MM.1S (cell line): Measurements from ENCODE around the gene DYNC2H1.

ENCODE experiments used
- DNase-seq: peaks from one replicate; pipeline ENCODE4 v3.0.0-alpha.2; 2015
- H2AFZ ChIP-seq: fragments of 300-600 bp; sonication (generic); 2 replicates; pipeline ENCODE4 v1.6.0; 2016; ENCODE audit warnings: antibody characterized with exemption, low read length
- H3F3A ChIP-seq: fragments of 300-600 bp; sonication (generic); 2 replicates; pipeline ENCODE4 v1.6.1; 2016; ENCODE audit warnings: mild to moderate bottlenecking, antibody characterized with exemption, low read length, moderate library complexity, mixed read lengths; ENCODE audit not compliant: insufficient read depth
- H3K27ac ChIP-seq: fragments of 300-600 bp; sonication (generic); 2 replicates; pipeline ENCODE4 v1.5.1; 2016; ENCODE audit warnings: mild to moderate bottlenecking, low read length
- H3K27me3 ChIP-seq: fragments of 300-600 bp; sonication (generic); replicated peaks from 2 replicates; pipeline ENCODE4 v1.6.0; 2016; ENCODE audit warnings: low read length; ENCODE audit not compliant: insufficient read depth
- H3K36me3 ChIP-seq: fragments of 300-600 bp; sonication (generic); replicated peaks from 2 replicates; pipeline ENCODE4 v1.6.1; 2016; ENCODE audit warnings: mild to moderate bottlenecking, low read length, mixed read lengths; ENCODE audit not compliant: insufficient read depth
- H3K4me1 ChIP-seq: fragments of 300-600 bp; sonication (generic); 2 replicates; pipeline ENCODE4 v1.6.1; 2016; ENCODE audit warnings: low read length, mixed read lengths
- H3K4me2 ChIP-seq: fragments of 300-600 bp; sonication (generic); 2 replicates; pipeline ENCODE4 v1.6.0; 2016; ENCODE audit warnings: low read depth, low read length
- H3K4me3 ChIP-seq: fragments of 300-600 bp; sonication (generic); 2 replicates; pipeline ENCODE4 v1.5.1; 2016; ENCODE audit warnings: low read length, mixed read lengths
- H3K79me2 ChIP-seq: fragments of 300-600 bp; sonication (generic); 2 replicates; pipeline ENCODE4 v1.6.1; 2016; ENCODE audit warnings: mixed run types, low read length, mixed read lengths
- H3K9ac ChIP-seq: fragments of 300-600 bp; sonication (generic); 2 replicates; pipeline ENCODE4 v1.6.1; 2016; ENCODE audit warnings: low read length, mixed read lengths
- H3K9me2 ChIP-seq: fragments of 300-600 bp; sonication (generic); replicated peaks from 2 replicates; pipeline ENCODE4 v1.6.1; 2016; ENCODE audit warnings: mild to moderate bottlenecking, low read length, mixed read lengths; ENCODE audit not compliant: insufficient read depth
- H3K9me3 ChIP-seq: fragments of 300-600 bp; sonication (generic); replicated peaks from 2 replicates; pipeline ENCODE4 v1.6.1; 2016; ENCODE audit warnings: mild to moderate bottlenecking, low read length, mixed read lengths; ENCODE audit not compliant: insufficient read depth
- H4K20me1 ChIP-seq: fragments of 300-600 bp; sonication (generic); 2 replicates; pipeline ENCODE4 v1.6.1; 2016; ENCODE audit warnings: mild to moderate bottlenecking, low read length, moderate library complexity, mixed read lengths; ENCODE audit not compliant: insufficient read depth
- CTCF ChIP-seq: fragments of 300-600 bp; sonication (generic); IDR thresholded peaks from 2 replicates; pipeline ENCODE4 v1.5.1; 2016; ENCODE audit warnings: antibody characterized with exemption, low read length, mixed read lengths
- EZH2 ChIP-seq: fragments of 300-600 bp; sonication (generic); optimal IDR thresholded peaks from 2 replicates; pipeline ENCODE3; 2017; ENCODE audit warnings: low read depth, mild to moderate bottlenecking, antibody characterized with exemption, low read length, mixed read lengths
- EZH2phosphoT487 ChIP-seq: fragments of 300-600 bp; sonication (generic); IDR thresholded peaks from 2 replicates; pipeline ENCODE4 v1.6.1; 2018; ENCODE audit warnings: antibody characterized with exemption, low read length

The DYNC2H1 gene

DNA sequence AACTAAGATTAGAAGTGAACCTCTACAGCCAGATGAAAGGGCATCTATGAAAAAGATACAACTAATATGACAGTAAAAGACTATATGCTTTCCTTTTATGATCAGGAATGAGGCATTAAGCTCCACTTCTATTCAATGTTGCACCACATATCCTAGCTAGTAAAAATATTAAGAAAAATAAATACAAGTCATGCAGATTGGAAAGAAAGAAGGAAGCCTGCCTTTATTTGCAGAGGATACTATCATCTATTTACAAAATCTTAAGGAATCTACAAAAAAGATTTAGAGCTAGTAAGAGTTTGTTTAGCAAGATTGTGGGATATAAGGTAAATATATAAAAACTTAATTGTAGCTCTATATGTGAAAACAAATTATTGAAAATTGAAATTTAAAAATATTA lies 308.8 kb downstream of the DYNC2H1 start:
- no peaks in the 10 kb centered on the region for H3K9me2 ChIP-seq
- no peaks in the 10 kb centered on the region for H3K27me3 ChIP-seq
- no peak for TF ChIP-seq EZH2phosphoT487
- no peak for TF ChIP-seq CTCF
- TF ChIP-seq EZH2, result no peak
- no peak overlapping the region for H2AFZ ChIP-seq
- 0 out of 2 replicates have a peak, but pooled peaks cover 7% of the 10 kb centered on the region for H3K4me1 ChIP-seq
- no peaks in the 10 kb centered on the region for H3K36me3 ChIP-seq
- H3K4me3 ChIP-seq, result no peak overlapping the region
- DNase-seq, result no peak
- no peaks in the 10 kb centered on the region for H3K79me2 ChIP-seq
- H3K27ac ChIP-seq, result no peak overlapping the region
- no peak overlapping the region for H3K4me2 ChIP-seq
- no peaks in the 10 kb centered on the region; the same call in 1 of the 2 replicates for H3F3A ChIP-seq
- H3K9me3 ChIP-seq, result no peaks in the 10 kb centered on the region
- H3K9ac ChIP-seq, result no peak overlapping the region
- H4K20me1 ChIP-seq, result no peaks in the 10 kb centered on the region

GRCh38 chr11:103420593-103420992 lies 311.4 kb downstream of the DYNC2H1 start:
- no peaks in the 10 kb centered on the region for H3K36me3 ChIP-seq
- H3K9ac ChIP-seq, result no peak overlapping the region
- H3K4me3 ChIP-seq, result no peak overlapping the region
- no peaks in the 10 kb centered on the region for H3K9me3 ChIP-seq
- no peaks in the 10 kb centered on the region; the same call in 1 of the 2 replicates for H3F3A ChIP-seq
- DNase-seq, result peak; percentile 38
- peak overlapping the region; percentile 43; the same call in 1 of the 2 replicates for H3K27ac ChIP-seq
- no peaks in the 10 kb centered on the region for H4K20me1 ChIP-seq
- H3K4me2 ChIP-seq, result peak overlapping the region; percentile 2; the same call in 1 of the 2 replicates
- H3K9me2 ChIP-seq, result no peaks in the 10 kb centered on the region
- H2AFZ ChIP-seq, result no peak overlapping the region
- TF ChIP-seq EZH2, result no peak
- TF ChIP-seq CTCF, result no peak
- TF ChIP-seq EZH2phosphoT487, result no peak
- no peaks in the 10 kb centered on the region for H3K79me2 ChIP-seq
- 0 out of 2 replicates have a peak, but pooled peaks cover 7% of the 10 kb centered on the region for H3K4me1 ChIP-seq
- no peaks in the 10 kb centered on the region for H3K27me3 ChIP-seq

DNA sequence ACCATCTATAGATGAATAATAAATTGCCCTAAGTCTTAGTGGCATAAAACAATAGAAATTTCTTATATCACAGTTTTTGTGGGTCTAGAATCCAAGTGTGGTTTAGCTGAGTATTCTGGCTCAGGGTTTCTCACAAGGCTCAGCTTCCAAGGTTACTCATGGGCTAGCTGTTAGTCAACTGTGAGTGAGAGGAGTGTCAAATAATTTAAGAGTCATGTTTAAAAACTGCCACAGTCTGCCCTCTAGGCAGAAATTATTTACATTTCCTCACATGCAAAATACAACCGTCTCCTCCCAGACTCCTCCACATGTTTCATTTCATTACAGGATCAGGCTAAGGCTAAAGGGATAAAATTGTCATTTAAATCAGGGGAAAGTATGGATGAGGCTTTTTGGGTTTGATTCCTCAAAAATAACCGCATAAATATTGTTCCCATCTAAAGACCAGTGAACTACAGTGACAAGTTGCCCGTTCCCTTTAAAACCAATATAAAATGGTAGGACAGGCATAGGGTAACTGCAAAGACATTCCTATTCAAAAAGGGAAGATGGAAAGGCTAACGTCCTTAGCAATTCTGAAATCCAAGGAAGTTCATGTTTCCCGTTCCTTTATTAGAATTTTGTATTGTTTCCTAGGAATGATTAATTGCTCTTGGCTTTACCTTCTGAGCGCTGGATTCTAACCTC lies 324.3 kb downstream of the DYNC2H1 start:
- Histone ChIP-seq H3K4me1 (no peaks in the 10 kb centered on the region), H3K4me3 (no peak overlapping the region), H2AFZ (no peak overlapping the region), H3K9ac (no peak overlapping the region), H3K4me2 (no peak overlapping the region), H3K79me2 (no peaks in the 10 kb centered on the region), H3K27ac (no peak overlapping the region), H4K20me1 (no peaks in the 10 kb centered on the region), H3K36me3 (no peaks in the 10 kb centered on the region), H3K9me3 (no peaks in the 10 kb centered on the region), H3K27me3 (no peaks in the 10 kb centered on the region), H3F3A (no peaks in the 10 kb centered on the region), H3K9me2 (no peaks in the 10 kb centered on the region)
- TF ChIP-seq EZH2 (no peak), EZH2phosphoT487 (no peak), CTCF (no peak)
- DNase-seq, result no peak
